ENCODE measurements around the gene GNAS-AS1.

The GNAS-AS1 gene

GRCh38 chr20:58819921-58820320, 30.8 kb downstream of the GNAS-AS1 start:
- DNase-seq (ENCODE audit: extremely low spot score) = no peak
- ChIA-PET CTCF (no interaction called here), POLR2A (no interaction called here)
- TF ChIP-seq BHLHE40 (IDR thresholded peaks at IDR 0.05; ENCODE audit: borderline replicate concordance) (no peak), LEF1 (IDR thresholded peaks at IDR 0.05; ENCODE audit: borderline replicate concordance) (no peak), TARDBP (IDR thresholded peaks at IDR 0.05) (no peak), FOXM1 (IDR thresholded peaks at IDR 0.05; ENCODE audit: borderline replicate concordance) (no peak), ZNF384 (IDR thresholded peaks at IDR 0.05) (no peak)

GRCh38 chr20:58818586-58819285, 32.0 kb downstream of the GNAS-AS1 start:
- ChIA-PET CTCF (no interaction called here), POLR2A (no interaction called here)
- TF ChIP-seq FOXK2 (IDR thresholded peaks at IDR 0.05) (no peak), BHLHE40 (IDR thresholded peaks at IDR 0.05; ENCODE audit: borderline replicate concordance) (no peak), SP1 (IDR thresholded peaks at IDR 0.05) (no peak), L3MBTL2 (conservative IDR thresholded peaks at IDR 0.05) (no peak), HDGF (IDR thresholded peaks at IDR 0.05; ENCODE audit: borderline replicate concordance) (no peak), LEF1 (IDR thresholded peaks at IDR 0.05; ENCODE audit: borderline replicate concordance) (no peak), PKNOX1 (IDR thresholded peaks at IDR 0.05) (no peak), SUZ12 (IDR thresholded peaks at IDR 0.05) (no peak), ELF4 (IDR thresholded peaks at IDR 0.05) (no peak), NFRKB (IDR thresholded peaks at IDR 0.05) (no peak), FOXM1 (IDR thresholded peaks at IDR 0.05; ENCODE audit: borderline replicate concordance) (no peak), TARDBP (IDR thresholded peaks at IDR 0.05) (no peak), ARNT (IDR thresholded peaks at IDR 0.05) (no peak), FOXA1 (IDR thresholded peaks at IDR 0.05) (no peak), ZNF384 (IDR thresholded peaks at IDR 0.05) (no peak), CTBP1 (IDR thresholded peaks at IDR 0.05; ENCODE audit: borderline replicate concordance) (no peak)
- DNase-seq (ENCODE audit: extremely low spot score) = no peak

- ChIA-PET CTCF (no interaction called here), POLR2A (no interaction called here)
These were observed 33.0 kb downstream of the GNAS-AS1 start for GRCh38 chr20:58817748-58818147.

GRCh38 chr20:58816957-58817651, 33.6 kb downstream of the GNAS-AS1 start:
- POLR2A ChIA-PET = no interaction called here

More at GRCh38 chr20:58817748-58818147, 33.0 kb downstream of the GNAS-AS1 start:
- DNase-seq (ENCODE audit: extremely low spot score) = no peak
- no peak for TF ChIP-seq NFRKB (IDR thresholded peaks at IDR 0.05)
- TF ChIP-seq PKNOX1 (IDR thresholded peaks at IDR 0.05) = no peak
- no peak for TF ChIP-seq CTBP1 (IDR thresholded peaks at IDR 0.05; ENCODE audit: borderline replicate concordance)
- no peak for TF ChIP-seq HDGF (IDR thresholded peaks at IDR 0.05; ENCODE audit: borderline replicate concordance)
- TF ChIP-seq FOXA1 (IDR thresholded peaks at IDR 0.05) = no peak
- no peak for TF ChIP-seq TARDBP (IDR thresholded peaks at IDR 0.05)
- no peak for TF ChIP-seq L3MBTL2 (conservative IDR thresholded peaks at IDR 0.05)
- no peak for TF ChIP-seq FOXK2 (IDR thresholded peaks at IDR 0.05)
- TF ChIP-seq FOXM1 (IDR thresholded peaks at IDR 0.05; ENCODE audit: borderline replicate concordance) = no peak
- TF ChIP-seq ELF4 (IDR thresholded peaks at IDR 0.05) = no peak
- no peak for TF ChIP-seq SP1 (IDR thresholded peaks at IDR 0.05)
- no peak for TF ChIP-seq ZNF384 (IDR thresholded peaks at IDR 0.05)
- no peak for TF ChIP-seq SUZ12 (IDR thresholded peaks at IDR 0.05)
- TF ChIP-seq LEF1 (IDR thresholded peaks at IDR 0.05; ENCODE audit: borderline replicate concordance) = no peak
- TF ChIP-seq ARNT (IDR thresholded peaks at IDR 0.05) = no peak
- TF ChIP-seq BHLHE40 (IDR thresholded peaks at IDR 0.05; ENCODE audit: borderline replicate concordance) = no peak

GRCh38 chr20:58816051-58816450, 34.7 kb downstream of the GNAS-AS1 start:
- ChIA-PET CTCF (no interaction called here), POLR2A (no interaction called here)
- TF ChIP-seq ELF4 (IDR thresholded peaks at IDR 0.05) (no peak), CTBP1 (IDR thresholded peaks at IDR 0.05; ENCODE audit: borderline replicate concordance) (no peak)
- no peak for DNase-seq (ENCODE audit: extremely low spot score)

More at GRCh38 chr20:58816957-58817651, 33.6 kb downstream of the GNAS-AS1 start:
- no peak for DNase-seq (ENCODE audit: extremely low spot score)
- CTCF ChIA-PET = no interaction called here
- TF ChIP-seq FOXA1 (IDR thresholded peaks at IDR 0.05) (no peak), BHLHE40 (IDR thresholded peaks at IDR 0.05; ENCODE audit: borderline replicate concordance) (no peak), FOXM1 (IDR thresholded peaks at IDR 0.05; ENCODE audit: borderline replicate concordance) (no peak), FOXK2 (IDR thresholded peaks at IDR 0.05) (no peak), ELF4 (IDR thresholded peaks at IDR 0.05) (no peak), CTBP1 (IDR thresholded peaks at IDR 0.05; ENCODE audit: borderline replicate concordance) (no peak), ARNT (IDR thresholded peaks at IDR 0.05) (no peak), LEF1 (IDR thresholded peaks at IDR 0.05; ENCODE audit: borderline replicate concordance) (no peak), TARDBP (IDR thresholded peaks at IDR 0.05) (no peak), SP1 (IDR thresholded peaks at IDR 0.05) (no peak), HDGF (IDR thresholded peaks at IDR 0.05; ENCODE audit: borderline replicate concordance) (no peak), SUZ12 (IDR thresholded peaks at IDR 0.05) (no peak), ZNF384 (IDR thresholded peaks at IDR 0.05) (no peak), NFRKB (IDR thresholded peaks at IDR 0.05) (no peak), PKNOX1 (IDR thresholded peaks at IDR 0.05) (no peak), L3MBTL2 (conservative IDR thresholded peaks at IDR 0.05) (no peak)

- POLR2A ChIA-PET = no interaction called here
- CTCF ChIA-PET = no interaction called here
- no peak for DNase-seq (ENCODE audit: extremely low spot score)
- TF ChIP-seq SP1 (IDR thresholded peaks at IDR 0.05) (no peak), BHLHE40 (IDR thresholded peaks at IDR 0.05; ENCODE audit: borderline replicate concordance) (no peak), ELF4 (IDR thresholded peaks at IDR 0.05) (no peak), PKNOX1 (IDR thresholded peaks at IDR 0.05) (no peak), NFRKB (IDR thresholded peaks at IDR 0.05) (no peak), L3MBTL2 (conservative IDR thresholded peaks at IDR 0.05) (no peak), FOXK2 (IDR thresholded peaks at IDR 0.05) (no peak), HDGF (IDR thresholded peaks at IDR 0.05; ENCODE audit: borderline replicate concordance) (no peak), FOXM1 (IDR thresholded peaks at IDR 0.05; ENCODE audit: borderline replicate concordance) (no peak), ZNF384 (IDR thresholded peaks at IDR 0.05) (no peak), FOXA1 (IDR thresholded peaks at IDR 0.05) (no peak), LEF1 (IDR thresholded peaks at IDR 0.05; ENCODE audit: borderline replicate concordance) (no peak), TARDBP (IDR thresholded peaks at IDR 0.05) (no peak), CTBP1 (IDR thresholded peaks at IDR 0.05; ENCODE audit: borderline replicate concordance) (no peak), SUZ12 (IDR thresholded peaks at IDR 0.05) (no peak), ARNT (IDR thresholded peaks at IDR 0.05) (no peak)
These were observed 35.3 kb downstream of the GNAS-AS1 start for GRCh38 chr20:58815448-58815847.
